Mucosa of descending colon (tissue), 3 donors: Measurements from ENCODE around the gene LAMA5. TPM values are rescaled to one million over a fixed set of nuclear protein-coding genes. Genes with fewer than 3 reads are reported as not detected.

Experiments
- ATAC-seq: fragments of 200-7000 bp; cut with Tn5 transposase; one replicate; pipeline ENCODE4 v1.9.1; 2020; ENCODE audit warnings: mild to moderate bottlenecking, moderate library complexity
- DNase-seq, 3 donors: peaks; one replicate each; pipeline ENCODE4 v3.0.0-alpha.2; 2020
- H3K36me3 ChIP-seq: fragments of 200-600 bp; one replicate; pipeline ENCODE4 v1.8.0; 2021; ENCODE audit warnings: low read depth, mild to moderate bottlenecking
- H3K4me1 ChIP-seq: fragments of 200-600 bp; one replicate; pipeline ENCODE4 v1.8.0; 2021; ENCODE audit warnings: low read depth, mild to moderate bottlenecking
- H3K4me3 ChIP-seq: fragments of 200-600 bp; one replicate; pipeline ENCODE4 v1.8.0; 2021; ENCODE audit warnings: mild to moderate bottlenecking
- H3K9me3 ChIP-seq: fragments of 200-600 bp; one replicate; pipeline ENCODE4 v1.8.0; 2021; ENCODE audit warnings: mild to moderate bottlenecking
- CTCF ChIP-seq: fragments of 200-600 bp; IDR thresholded peaks from one replicate; pipeline ENCODE4 v1.8.0; 2022; ENCODE audit warnings: antibody characterized with exemption, mild to moderate bottlenecking
- intact Hi-C, 2 donors: fragments of 100-400 bp; cut with DNase I in 1 of 2; cut with micrococcal nuclease in 1 of 2; formaldehyde crosslinking; loops; one replicate each; pipeline versions ENCODE4 v1.11.0 to v1.11.1; 2022; cut with DNase I, micrococcal nuclease
- total RNA-seq, 3 donors: library from RNA; stranded (reverse); fragmentation: NEBNext Ultra II Directional in 2 of 3; extraction: Animal tissue kit (Norgen Biotek cat#: 25700) in 2 of 3; gene quantifications; one replicate each; pipeline versions ENCODE4 v1.2.1 to v1.2.4, GENCODE V29; 2021 to 2023
- donor health status: DM: no; HTN: no; CAD: no; lungs with moderate emphysema.
- donor health status: DM: no; HTN: no; CAD: no.
- donor health status: DM: no; HTN: yes; CAD: no.

Gene LAMA5
- total RNA-seq, 3 donors from 2014 or later, result 21.8 to 335 (median 40.7) TPM

GRCh38 chr20:62367633-62368391 lies 700 bp upstream of the LAMA5 start:
- H3K36me3 ChIP-seq, result no peaks in the 10 kb centered on the region
- TF ChIP-seq CTCF, result no peak
- ATAC-seq (peak; percentile 24), DNase-seq (no peak)
- peaks cover 25% of the 10 kb centered on the region for H3K4me1 ChIP-seq
- H3K4me3 ChIP-seq, result no peak overlapping the region
- intact Hi-C loops, result no loop called here
- no peaks in the 10 kb centered on the region for H3K9me3 ChIP-seq

DNA sequence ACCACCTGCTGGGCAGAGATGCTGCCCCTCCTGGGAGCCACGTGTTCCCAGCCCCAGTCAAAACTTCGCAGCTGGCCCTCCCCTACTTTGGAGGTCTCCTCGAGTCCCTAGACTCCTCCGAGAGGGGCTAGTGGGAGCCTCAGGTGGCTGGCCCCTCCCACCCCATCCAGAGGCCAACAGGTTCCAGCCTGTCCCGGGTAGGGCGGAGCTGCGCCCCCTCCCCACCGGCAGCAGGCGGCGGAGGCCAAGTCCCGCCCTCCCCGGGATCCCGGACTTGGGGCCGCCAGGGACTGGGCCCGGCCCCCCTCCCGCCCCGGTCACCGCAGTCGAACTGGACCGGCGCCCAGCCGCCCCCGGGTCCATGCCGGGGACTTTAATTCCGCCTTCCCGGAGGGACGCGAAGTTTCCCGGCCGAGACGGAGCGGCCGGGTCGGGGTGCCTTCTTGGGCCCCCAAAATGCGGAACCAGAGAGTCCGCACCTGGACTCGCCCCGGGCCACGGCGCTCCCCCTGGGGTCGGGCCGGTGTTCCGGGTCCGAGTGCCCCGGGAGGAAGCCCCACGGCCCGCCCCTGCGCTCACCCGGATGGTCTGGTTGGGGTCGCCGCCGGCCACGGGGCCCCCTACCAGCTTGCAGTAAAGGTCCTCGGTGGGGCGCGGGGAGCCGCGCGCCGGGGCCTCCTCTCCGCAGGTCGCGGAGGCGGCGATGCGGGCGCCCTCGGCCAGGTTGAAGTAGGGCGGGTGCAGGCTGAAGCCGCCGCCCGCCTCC lies 559 bp downstream of the LAMA5 start:
- Histone ChIP-seq H3K36me3 (no peaks in the 10 kb centered on the region), H3K9me3 (no peaks in the 10 kb centered on the region), H3K4me1 (peaks cover 25% of the 10 kb centered on the region), H3K4me3 (peak overlapping the region; percentile 27)
- peak in 1 of 3 donors; percentile 46 for DNase-seq
- intact Hi-C loops, result no loop called here
- no peak for TF ChIP-seq CTCF
- ATAC-seq, result no peak

GRCh38 chr20:62365814-62366369 lies 1.2 kb downstream of the LAMA5 start:
- ATAC-seq, result no peak
- TF ChIP-seq CTCF, result no peak
- Histone ChIP-seq H3K9me3 (no peaks in the 10 kb centered on the region), H3K4me1 (peaks cover 25% of the 10 kb centered on the region), H3K4me3 (no peak overlapping the region), H3K36me3 (no peaks in the 10 kb centered on the region)
- peak in 2 of 3 donors; percentile 41 to 50 for DNase-seq
- intact Hi-C loops, result no loop called here

- Histone ChIP-seq H3K9me3 (no peaks in the 10 kb centered on the region), H3K4me3 (no peak overlapping the region), H3K36me3 (no peaks in the 10 kb centered on the region), H3K4me1 (peaks cover 25% of the 10 kb centered on the region)
- intact Hi-C loops, result no loop called here
- ATAC-seq, result no peak
- peak in 2 of 3 donors; percentile 34 to 46 for DNase-seq
- TF ChIP-seq CTCF, result no peak
These were observed 2.0 kb downstream of the LAMA5 start for GRCh38 chr20:62364911-62365736.
